GM23248 (cell line): ENCODE data around the gene TEX264. TPM values are rescaled to one million over a fixed set of nuclear protein-coding genes. Genes with fewer than 3 reads are reported as not detected.

Experiments
- DNase-seq: peaks from one replicate; pipeline ENCODE4 v3.0.0-alpha.2; 2015
- H2AFZ ChIP-seq: fragments of 200-600 bp; sonication (generic); 2 replicates; pipeline ENCODE4 v1.6.1; 2016; ENCODE audit warnings: antibody characterized with exemption
- H3F3A ChIP-seq: fragments of 200-600 bp; sonication (generic); 2 replicates; pipeline ENCODE4 v1.6.1; 2016; ENCODE audit warnings: mild to moderate bottlenecking, antibody characterized with exemption, mixed run types; ENCODE audit not compliant: insufficient read depth
- H3K27ac ChIP-seq: fragments of 200-600 bp; sonication (generic); 2 replicates; pipeline ENCODE4 v1.5.1; 2016; ENCODE audit warnings: mild to moderate bottlenecking
- H3K27me3 ChIP-seq: fragments of 200-600 bp; sonication (generic); replicated peaks from 2 replicates; pipeline ENCODE4 v1.6.1; 2016; ENCODE audit warnings: mild to moderate bottlenecking; ENCODE audit not compliant: insufficient read depth
- H3K36me3 ChIP-seq: fragments of 200-600 bp; sonication (generic); 2 replicates; pipeline ENCODE4 v1.6.1; 2016; ENCODE audit warnings: low read depth, mild to moderate bottlenecking
- H3K4me1 ChIP-seq: fragments of 200-600 bp; sonication (generic); 2 replicates; pipeline ENCODE4 v1.6.1; 2016; ENCODE audit warnings: mild to moderate bottlenecking; ENCODE audit not compliant: insufficient read depth
- H3K4me2 ChIP-seq: fragments of 200-600 bp; sonication (generic); one replicate; pipeline ENCODE4 v1.6.1; 2016; ENCODE audit warnings: mild to moderate bottlenecking; ENCODE audit not compliant: unreplicated experiment
- H3K4me3 ChIP-seq: fragments of 200-600 bp; sonication (generic); 2 replicates; pipeline ENCODE4 v1.5.1; 2016; ENCODE audit warnings: mild to moderate bottlenecking
- H3K79me2 ChIP-seq: fragments of 200-600 bp; sonication (generic); 2 replicates; pipeline ENCODE4 v1.6.1; 2016; ENCODE audit warnings: mild to moderate bottlenecking; ENCODE audit not compliant: insufficient read depth
- H3K9ac ChIP-seq: fragments of 200-600 bp; sonication (generic); 2 replicates; pipeline ENCODE4 v1.6.1; 2016; ENCODE audit warnings: mild to moderate bottlenecking
- H3K9me2 ChIP-seq: fragments of 200-600 bp; sonication (generic); 2 replicates; pipeline ENCODE4 v1.6.1; 2016; ENCODE audit warnings: mixed run types, mild to moderate bottlenecking, moderate library complexity; ENCODE audit not compliant: insufficient read depth
- H3K9me3 ChIP-seq: fragments of 200-600 bp; sonication (generic); one replicate; pipeline ENCODE4 v1.6.1; 2017; ENCODE audit warnings: low read depth
- H4K20me1 ChIP-seq: fragments of 200-600 bp; sonication (generic); 2 replicates; pipeline ENCODE4 v1.6.0; 2016; ENCODE audit not compliant: insufficient read depth
- EZH2 ChIP-seq: fragments of 200-600 bp; sonication (generic); IDR thresholded peaks from 2 replicates; pipeline ENCODE4 v1.6.1; 2018; ENCODE audit warnings: antibody characterized with exemption, mild to moderate bottlenecking; ENCODE audit not compliant: insufficient read depth, poor library complexity, severe bottlenecking
- EZH2phosphoT487 ChIP-seq: fragments of 200-600 bp; sonication (generic); IDR thresholded peaks from 2 replicates; pipeline ENCODE4 v1.6.1; 2018; ENCODE audit warnings: antibody characterized with exemption, moderate library complexity, mild to moderate bottlenecking, low read depth; ENCODE audit not compliant: insufficient read depth
- WGBS, 2 experiments: methylation state at CpG; one replicate each; pipeline ENCODE4 v1.1.6; 2015 to 2017; ENCODE audit warnings: low lambda C conversion rate in 2 of 2, low coverage in 1 of 2; ENCODE audit errors: missing lambda C conversion rate in 2 of 2; 5-methylcytosine and 5-hydroxymethylcytosine counted together
- in situ Hi-C: fragments of 300-500 bp; cut with MboI; formaldehyde crosslinking; loops from 2 replicates; pipeline ENCODE4 v1.15.0; 2020
- polyA plus RNA-seq: library from polyadenylated mRNA; unstranded; fragments of >200 nt; fragmentation: Nextera tagmentation; extraction: Ambion mirVana; gene quantifications from 2 replicates; pipeline ENCODE4 v1.2.1, GENCODE V29; 2016
- total RNA-seq: library from RNA; depleted of rRNA; stranded (reverse); fragments of >200 nt; shearing (Covaris generic); gene quantifications from 2 replicates; pipeline ENCODE4 v1.2.3, GENCODE V29; 2014

TEX264 gene
- total and polyA plus RNA-seq, 2 experiments from 2014 or later: 66.7 to 89.8 TPM

- Histone ChIP-seq H2AFZ (no peak overlapping the region), H3K27me3 (no peaks in the 10 kb centered on the region), H3K36me3 (no peaks in the 10 kb centered on the region), H3K4me1 (peaks cover 23% of the 10 kb centered on the region), H4K20me1 (no peaks in the 10 kb centered on the region), H3K79me2 (peaks cover 34% of the 10 kb centered on the region), H3K4me3 (no peak overlapping the region), H3K27ac (no peak overlapping the region), H3K9ac (no peak overlapping the region), H3K9me2 (no peaks in the 10 kb centered on the region), H3F3A (no peaks in the 10 kb centered on the region), H3K9me3 (no peaks in the 10 kb centered on the region), H3K4me2 (no peak overlapping the region)
- no peak for DNase-seq
- WGBS, 2 experiments: 92 to 96% methylated on average over 2 of the region's 2 CpGs
- TF ChIP-seq EZH2phosphoT487 (no peak), EZH2 (no peak)
- in situ Hi-C loops: no loop called here
These were observed 12.5 kb downstream of the TEX264 start for GRCh38 chr3:51683566-51683965.

DNA sequence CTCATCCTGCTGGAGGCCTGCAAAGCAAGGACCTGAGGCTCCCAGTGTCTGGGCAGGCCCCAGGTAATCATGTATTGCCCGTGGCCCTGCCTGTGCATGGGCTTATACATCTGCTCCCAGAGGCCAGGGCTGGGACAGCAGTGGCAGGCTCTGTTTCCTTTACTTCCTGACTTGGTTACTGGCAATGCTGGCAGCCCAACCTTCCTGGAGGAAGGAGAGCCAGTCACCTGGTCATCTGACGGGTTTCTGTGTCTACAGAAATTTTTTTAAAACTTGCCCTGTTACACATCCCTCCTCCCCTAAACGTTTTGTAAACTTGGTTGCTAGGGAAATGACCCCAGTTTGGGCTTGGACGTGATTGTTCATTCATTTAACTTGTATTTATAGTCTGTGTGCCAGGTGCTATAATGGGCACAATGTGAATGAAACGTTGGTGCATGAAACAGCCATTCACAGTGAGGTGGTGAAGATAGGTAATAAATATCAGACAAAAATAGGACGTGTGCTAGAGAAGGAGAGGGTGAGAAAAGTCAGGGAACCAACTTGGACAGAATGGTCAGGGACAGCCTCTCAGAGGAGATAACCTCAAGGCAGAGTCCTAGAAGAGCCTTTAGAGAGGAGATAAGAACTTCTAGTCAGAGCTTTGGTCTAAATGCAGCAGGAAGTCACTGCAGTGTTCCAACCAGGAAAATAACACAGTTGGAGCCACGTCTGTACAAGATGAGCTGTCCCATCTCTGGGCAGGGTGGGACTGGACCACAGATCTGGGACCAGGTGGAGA, 14.1 kb downstream of the TEX264 start:
- no peak overlapping the region for H3K4me2 ChIP-seq
- peaks cover 23% of the 10 kb centered on the region for H3K4me1 ChIP-seq
- WGBS, 2 experiments: 70 to 78% methylated on average over 7 of the region's 7 CpGs
- H3K36me3 ChIP-seq: no peaks in the 10 kb centered on the region
- H4K20me1 ChIP-seq: no peaks in the 10 kb centered on the region
- no peak overlapping the region for H3K9ac ChIP-seq
- no peak overlapping the region for H2AFZ ChIP-seq
- no peak for DNase-seq
- no peaks in the 10 kb centered on the region for H3F3A ChIP-seq
- H3K27me3 ChIP-seq: no peaks in the 10 kb centered on the region
- in situ Hi-C loops: no loop called here
- H3K4me3 ChIP-seq: no peak overlapping the region
- H3K9me2 ChIP-seq: no peaks in the 10 kb centered on the region
- H3K79me2 ChIP-seq: peaks cover 18% of the 10 kb centered on the region
- no peaks in the 10 kb centered on the region for H3K9me3 ChIP-seq
- no peak overlapping the region for H3K27ac ChIP-seq
- no peak for TF ChIP-seq EZH2phosphoT487

- Histone ChIP-seq H2AFZ (no peak overlapping the region), H3K36me3 (no peaks in the 10 kb centered on the region), H3K27me3 (no peaks in the 10 kb centered on the region), H3K4me3 (no peak overlapping the region), H3K79me2 (peaks cover 17% of the 10 kb centered on the region), H3K9me3 (no peaks in the 10 kb centered on the region), H3K9ac (no peak overlapping the region), H3K9me2 (no peaks in the 10 kb centered on the region), H3K4me1 (peaks cover 22% of the 10 kb centered on the region), H3K27ac (no peak overlapping the region), H3K4me2 (no peak overlapping the region), H3F3A (no peaks in the 10 kb centered on the region), H4K20me1 (no peaks in the 10 kb centered on the region)
- 84 to 86% methylated on average over 4 of the region's 4 CpGs for WGBS, 2 experiments
- no peak for DNase-seq
- in situ Hi-C loops: no loop called here
- TF ChIP-seq EZH2 (no peak), EZH2phosphoT487 (no peak)
These were observed 15.0 kb downstream of the TEX264 start for GRCh38 chr3:51686056-51686455.

DNA sequence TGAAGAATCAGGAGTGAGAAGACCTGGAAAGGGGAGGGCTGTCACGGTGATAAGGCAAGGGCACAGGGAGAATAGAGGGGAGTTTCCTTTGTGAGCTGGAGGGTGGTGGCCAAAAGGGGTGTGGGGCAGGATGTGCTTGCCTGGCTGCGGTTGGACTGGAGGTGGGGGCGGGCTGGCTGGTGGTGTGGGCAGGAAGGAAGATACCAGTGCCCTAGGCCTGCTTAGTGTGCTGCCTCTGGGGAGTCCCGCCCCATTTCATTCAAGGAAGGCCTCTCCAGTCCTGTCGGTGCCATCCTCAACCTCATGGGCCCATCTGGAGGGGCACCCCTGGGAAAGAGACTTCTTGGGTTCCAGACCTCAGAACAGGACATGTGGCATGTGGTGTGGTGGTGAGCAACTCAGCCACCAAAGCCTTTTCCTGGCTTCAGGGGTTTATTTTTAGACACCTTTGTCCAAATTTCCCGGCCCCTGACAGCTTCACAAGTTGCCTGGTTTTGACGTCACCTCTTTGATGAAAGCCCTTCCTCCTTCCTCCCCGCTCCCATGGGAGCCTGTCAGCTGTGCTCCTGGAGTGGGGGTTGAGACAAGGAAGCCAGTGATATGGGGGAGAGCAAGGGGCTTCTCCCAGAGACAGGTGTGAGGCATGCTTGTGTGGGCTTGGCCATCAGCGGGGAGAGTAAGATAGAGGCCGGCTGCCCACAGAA, 15.6 kb downstream of the TEX264 start:
- 74% methylated on average over 9 to 10 of the region's 10 CpGs for WGBS, 2 experiments
- Histone ChIP-seq H4K20me1 (no peaks in the 10 kb centered on the region), H2AFZ (no peak overlapping the region), H3K27me3 (no peaks in the 10 kb centered on the region), H3K4me2 (no peak overlapping the region), H3K9ac (no peak overlapping the region), H3K79me2 (peaks cover 17% of the 10 kb centered on the region), H3K4me1 (peaks cover 16% of the 10 kb centered on the region), H3F3A (no peaks in the 10 kb centered on the region), H3K27ac (no peak overlapping the region; the same call in 1 of the 2 replicates), H3K4me3 (no peak overlapping the region), H3K9me3 (no peaks in the 10 kb centered on the region), H3K9me2 (no peaks in the 10 kb centered on the region), H3K36me3 (no peaks in the 10 kb centered on the region)
- in situ Hi-C loops: no loop called here
- TF ChIP-seq EZH2phosphoT487: no peak
- TF ChIP-seq EZH2: no peak
- peak; percentile 59 for DNase-seq
